Fibroblast of villous mesenchyme (primary cell): ENCODE results near the gene EVA1C. TPM values are rescaled to one million over a fixed set of nuclear protein-coding genes. Genes with fewer than 3 reads are reported as not detected.
A peak's percentile ranks its signal among the peaks of the same experiment; 100 is the strongest.
"Not testable (repeated sequence)": the region's sequence is repeated elsewhere in the genome, so short reads cannot be mapped to it uniquely, and the experiment has no call there.

Experiments used
- DNase-seq: peaks from one replicate; pipeline ENCODE4 v3.0.0-alpha.2; 2010; ENCODE audit warnings: low read depth
- H3K4me3 ChIP-seq: 2 replicates; pipeline ENCODE4 v1.5.1; 2011; ENCODE audit warnings: low read depth, mild to moderate bottlenecking, low read length
- CTCF ChIP-seq: IDR thresholded peaks from 2 replicates; pipeline ENCODE4 v1.5.1; 2012; ENCODE audit warnings: low read depth, mild to moderate bottlenecking, low read length; ENCODE audit not compliant: insufficient read depth
- total RNA-seq: library from RNA; depleted of rRNA; stranded (reverse); fragments of >200 nt; gene quantifications from 2 replicates; pipeline ENCODE4 v1.2.3, GENCODE V29; 2012

Gene EVA1C
- total RNA-seq, 1 donor = 10.8 TPM

- TF ChIP-seq CTCF = no peak
- H3K4me3 ChIP-seq = no peak overlapping the region
- no peak for DNase-seq
These were observed 70.7 kb downstream of the EVA1C start for GRCh38 chr21:32483293-32483595.

- no peak for TF ChIP-seq CTCF
- no peak for DNase-seq
- H3K4me3 ChIP-seq = no peak overlapping the region
These were observed 72.3 kb downstream of the EVA1C start for GRCh38 chr21:32484706-32485380.

GRCh38 chr21:32492376-32492775 is 79.9 kb downstream of the EVA1C start:
- H3K4me3 ChIP-seq = no peak overlapping the region
- no peak for TF ChIP-seq CTCF
- no peak for DNase-seq

- no peak for TF ChIP-seq CTCF
- peak; percentile 91 for DNase-seq
- no peak overlapping the region for H3K4me3 ChIP-seq
These were observed 82.6 kb downstream of the EVA1C start for GRCh38 chr21:32494934-32495709.

GRCh38 chr21:32496568-32496967 is 84.1 kb downstream of the EVA1C start:
- H3K4me3 ChIP-seq = no peak overlapping the region
- DNase-seq = no peak
- TF ChIP-seq CTCF = no peak

GRCh38 chr21:32499249-32500055 is 86.9 kb downstream of the EVA1C start:
- DNase-seq = peak; percentile 70
- TF ChIP-seq CTCF = no peak
- no peak overlapping the region for H3K4me3 ChIP-seq

GRCh38 chr21:32503641-32504040 is 91.1 kb downstream of the EVA1C start:
- not testable (repeated sequence) for H3K4me3 ChIP-seq, DNase-seq

GRCh38 chr21:32505767-32506166 is 93.3 kb downstream of the EVA1C start:
- not testable (repeated sequence) for H3K4me3 ChIP-seq, DNase-seq

GRCh38 chr21:32506411-32506965 is 94.0 kb downstream of the EVA1C start:
- DNase-seq, H3K4me3 ChIP-seq: not testable (repeated sequence)
